K562 (cell line): Measurements from ENCODE around the gene ZNF780B. TPM values are rescaled to one million over a fixed set of nuclear protein-coding genes. Genes with fewer than 3 reads are reported as not detected.
A peak's percentile ranks its signal among the peaks of the same experiment; 100 is the strongest.

ENCODE experiments used
- CSDE1 ChIP-seq, 2 experiments: fragments of 450-650 bp; IDR thresholded peaks; 2 replicates each; pipeline ENCODE4 v1.6.1; 2016; ENCODE audit warnings: mild to moderate bottlenecking in 1 of 2
- DIDO1 ChIP-seq: fragments of 450-650 bp; IDR thresholded peaks from 2 replicates; pipeline ENCODE4 v1.6.1; 2016; ENCODE audit warnings: low read depth, missing biosample characterization, missing genetic modification characterization
- NFRKB ChIP-seq: fragments of 450-650 bp; IDR thresholded peaks from 2 replicates; pipeline ENCODE4 v1.6.1; 2016; ENCODE audit warnings: low read depth
- POLR2AphosphoS2 ChIP-seq: IDR thresholded peaks from 2 replicates; pipeline ENCODE4 v1.6.1; 2012; ENCODE audit warnings: low read length, improper control_type of control experiment
- RBFOX2 ChIP-seq: fragments of 200-400 bp; formaldehyde crosslinking; IDR thresholded peaks from 2 replicates; pipeline ENCODE4 v1.6.1; 2017; ENCODE audit warnings: low read depth, mild to moderate bottlenecking, low read length, moderate library complexity
- RBM25 ChIP-seq: fragments of 200-400 bp; formaldehyde crosslinking; IDR thresholded peaks from 2 replicates; pipeline ENCODE4 v1.6.1; 2018; ENCODE audit warnings: low read length, low read depth, moderate library complexity; ENCODE audit not compliant: severe bottlenecking
- TBL1XR1 ChIP-seq, 2 experiments: IDR thresholded peaks; 2 replicates each; pipeline ENCODE4 v1.6.1; 2012; ENCODE audit warnings: improper control_type of control experiment in 2 of 2, low read length in 2 of 2, mild to moderate bottlenecking in 1 of 2
- ZBTB33 ChIP-seq: sonication (generic); formaldehyde crosslinking; IDR thresholded peaks from 2 replicates; pipeline ENCODE4 v1.8.1; 2023; ENCODE audit warnings: mild to moderate bottlenecking, missing genetic modification reagents
- ZMIZ1 ChIP-seq, 2 experiments: fragments of 150-350 bp in 1 of 2; IDR thresholded peaks; 2 replicates each; pipeline ENCODE4 v1.6.1; 2012 to 2016; ENCODE audit warnings: low read depth in 2 of 2, low read length in 2 of 2, mild to moderate bottlenecking in 1 of 2, moderate library complexity in 1 of 2
- ZNF239 ChIP-seq: fragments of 250-450 bp; sonication (Bioruptor Pico); IDR thresholded peaks from 2 replicates; pipeline ENCODE4 v1.4.0; 2020; ENCODE audit warnings: mild to moderate bottlenecking
- ZNF253 ChIP-seq: fragments of 250-450 bp; sonication (Bioruptor Pico); conservative IDR thresholded peaks from 2 replicates; pipeline ENCODE4 v1.6.1; 2021; ENCODE audit warnings: mild to moderate bottlenecking
- ZSCAN29 ChIP-seq: fragments of 450-650 bp; IDR thresholded peaks from 2 replicates; pipeline ENCODE4 v1.6.1; 2017
- polyA plus RNA-seq, 8 experiments: library from polyadenylated mRNA; depleted of rRNA in 4 of 8; stranded (reverse) in 5 of 8; unstranded in 3 of 8; fragments of >200 nt; fragmentation: Nextera tagmentation in 2 of 8; fragmentation: Illumina TruSeq in 1 of 8; extraction: Ambion mirVana in 2 of 8; extraction: Trizol in 1 of 8; gene quantifications; 2 replicates each; pipeline versions ENCODE4 v1.2.1 to v1.2.3, GENCODE V29; 2011 to 2014; ENCODE audit warnings: inconsistent platforms in 1 of 8, missing spikeins in 1 of 8
- total RNA-seq, 7 experiments: library from RNA; depleted of rRNA in 6 of 7; stranded (reverse); fragments of >200 nt in 6 of 7; fragmentation: Illumina TruSeq in 2 of 7; extraction: Trizol in 2 of 7; gene quantifications; 2 replicates each; pipeline versions ENCODE4 v1.2.1 to v1.2.3, GENCODE V29; 2011 to 2021; ENCODE audit warnings: low replicate concordance in 1 of 7

ZNF780B gene
- total and polyA plus RNA-seq, 9 of the 15 experiments (the other 6 are each of a cell fraction or from before 2014, with no cell fraction given), result 3.9 to 18.4 (median 8.8) TPM

- TF ChIP-seq ZBTB33 (CRISPR knock-in tag), result 0 out of 2 replicates have a peak, but pooled peaks have one; percentile 39
- TF ChIP-seq DIDO1 (tag), result peak; percentile 50; the same call in 1 of the 2 replicates
- peak in 1 of 2 experiments; percentile 0; a peak in 1 of 4 replicates for TF ChIP-seq ZMIZ1 (IDR thresholded peaks at IDR 0.05; ENCODE audit: low read depth in 2 of 2, low read length in 2 of 2)
- peak; percentile 73 for TF ChIP-seq RBFOX2
- TF ChIP-seq RBM25, result no peak
- TF ChIP-seq TBL1XR1 (IDR thresholded peaks at IDR 0.05; ENCODE audit: low read length in 2 of 2), result no peak
- no peak for TF ChIP-seq CSDE1 (IDR thresholded peaks at IDR 0.05)
- no peak for TF ChIP-seq ZNF239 (CRISPR knock-in tag)
- TF ChIP-seq ZSCAN29, result no peak
- TF ChIP-seq NFRKB, result no peak
- peak; percentile 49; the same call in 1 of the 2 replicates for TF ChIP-seq POLR2AphosphoS2
- TF ChIP-seq ZNF253 (CRISPR knock-in tag), result no peak
Measured at GRCh38 chr19:40055832-40056504, at the start of gene ZNF780B (continued).
